GM20431 (cell line): ENCODE data around the gene PTPRK.
"Not testable (repeated sequence)": the region's sequence is repeated elsewhere in the genome, so short reads cannot be mapped to it uniquely, and the experiment has no call there.

ENCODE experiments used
- in situ Hi-C: fragments of 300-500 bp; cut with MseI, MboI; formaldehyde crosslinking; loops from one replicate; pipeline ENCODE4 v1.15.0; 2020; ENCODE audit warnings: low sequenced_read_pairs; ENCODE audit not compliant: unreplicated experiment

Gene PTPRK

DNA sequence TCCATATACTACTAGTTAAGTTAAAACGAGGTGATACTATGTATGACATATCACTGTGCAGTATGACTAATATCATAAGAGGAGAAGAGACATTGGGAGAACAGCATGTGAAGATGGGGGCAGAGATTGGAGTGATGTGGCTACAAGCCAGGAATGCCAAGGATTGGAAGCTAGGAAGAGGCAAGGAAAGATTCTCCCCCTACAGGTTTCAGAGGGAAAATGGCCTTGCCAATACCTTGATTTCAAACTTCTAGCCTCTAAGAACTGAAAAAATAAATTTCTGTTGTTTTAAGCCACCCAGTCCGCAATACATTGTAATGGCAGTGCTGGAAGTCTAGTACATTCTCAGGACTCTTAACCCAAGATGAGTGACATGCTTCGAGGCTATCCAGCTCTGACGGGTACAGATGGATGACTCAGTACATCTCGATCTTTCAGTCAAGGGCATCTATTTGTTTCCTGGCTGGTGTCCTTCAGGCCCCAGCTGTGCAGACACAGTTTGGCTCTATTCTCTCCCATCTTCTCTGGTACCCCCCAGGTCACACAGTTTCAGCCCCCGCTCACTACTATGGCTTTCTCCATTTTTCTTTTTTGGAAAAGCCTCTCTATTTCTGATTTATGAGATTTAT is 564.0 kb downstream of the PTPRK start:
- in situ Hi-C loops, result no loop called here

DNA sequence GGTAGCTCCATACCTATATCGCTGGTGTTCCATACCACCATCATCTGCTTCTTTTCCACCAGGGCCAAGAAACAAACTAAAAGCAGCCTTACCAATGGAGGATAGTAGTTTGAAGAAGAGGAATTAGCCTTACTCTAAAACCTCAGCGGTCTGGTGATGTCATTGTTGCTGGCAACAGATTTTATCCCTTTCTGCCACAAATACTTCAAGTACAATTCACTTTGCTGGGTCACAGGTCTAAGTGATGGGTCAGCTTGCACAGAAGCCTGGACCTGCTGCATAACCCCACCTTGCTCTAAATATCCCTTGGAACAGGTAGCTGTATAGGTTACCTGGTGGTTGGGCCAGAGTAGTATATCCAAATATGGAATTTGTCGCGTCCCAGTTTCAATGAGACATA is 566.3 kb downstream of the PTPRK start:
- in situ Hi-C loops, result no loop called here

DNA sequence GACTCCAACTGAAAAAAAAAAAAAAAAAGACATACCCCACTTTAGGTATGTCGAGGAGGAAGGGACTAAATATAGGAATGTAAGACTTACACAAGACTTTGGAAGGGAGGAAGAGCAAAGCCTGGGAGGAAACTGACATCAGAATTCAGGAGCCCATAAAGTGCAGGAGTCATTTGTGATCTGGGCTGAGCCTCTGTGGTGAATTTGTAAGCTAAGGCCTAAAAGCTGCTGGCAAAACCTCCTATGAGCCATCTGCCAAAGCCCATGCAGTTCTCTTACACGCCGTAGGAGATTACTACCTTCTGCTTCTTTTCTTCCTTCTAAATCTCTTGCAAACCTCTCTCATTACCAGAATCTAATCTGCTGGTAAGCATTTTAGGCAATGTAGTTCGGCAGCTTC is 567.6 kb downstream of the PTPRK start:
- in situ Hi-C loops, result no loop called here

DNA sequence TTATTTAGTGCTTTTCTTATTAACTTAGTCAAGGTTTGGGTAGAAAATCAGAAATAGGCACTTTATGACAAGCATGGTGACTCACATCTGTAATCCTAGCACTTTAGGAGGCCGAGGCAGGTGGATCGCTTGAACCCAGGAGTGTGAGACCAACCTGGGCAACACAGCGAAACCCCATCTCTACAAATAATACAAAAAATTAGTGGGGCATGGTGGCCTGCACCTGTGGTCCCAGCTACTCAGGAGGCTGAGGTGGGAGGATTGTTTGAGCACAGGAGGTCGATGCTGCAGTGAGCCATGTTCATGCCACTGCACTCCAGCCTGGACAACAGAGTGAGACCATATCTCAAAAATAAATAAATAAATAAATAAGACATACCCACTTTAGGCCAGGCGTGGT is 568.2 kb downstream of the PTPRK start:
- in situ Hi-C loops, result no loop called here

DNA sequence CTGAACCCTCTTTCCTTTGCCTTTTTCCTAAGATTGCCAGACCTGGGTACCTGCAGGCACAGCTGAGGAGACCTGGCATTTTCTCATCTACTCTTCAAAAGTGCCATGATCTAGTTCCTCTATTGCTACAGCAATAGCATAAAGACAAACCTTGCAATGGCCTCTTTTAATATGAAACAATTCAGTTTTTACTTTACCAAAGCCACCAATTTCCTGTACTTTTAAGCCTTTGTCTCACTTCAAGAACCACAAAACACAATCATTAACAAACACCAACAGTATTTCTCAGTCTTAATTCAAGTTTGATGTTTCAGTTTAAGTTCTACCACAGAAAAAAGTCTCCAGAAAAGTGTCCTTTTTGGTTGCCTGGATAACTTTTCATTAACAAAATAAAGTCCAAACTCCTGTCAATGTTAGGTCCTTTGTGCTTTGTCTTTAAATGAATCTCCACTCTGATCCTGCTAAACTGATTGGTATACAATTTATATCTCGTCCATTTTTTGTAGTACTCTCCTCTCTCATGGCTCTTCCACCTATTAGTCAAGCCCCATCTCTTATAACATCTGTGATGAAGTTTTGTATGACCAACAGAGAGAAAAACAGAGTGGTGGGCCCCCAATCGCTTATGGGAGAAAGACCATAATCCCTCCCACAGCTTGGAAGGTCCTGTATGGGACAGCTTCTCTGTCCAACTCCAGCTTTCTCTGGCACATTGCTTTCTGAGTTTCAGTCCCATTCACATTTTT is 569.1 kb downstream of the PTPRK start:
- in situ Hi-C loops, result no loop called here

DNA sequence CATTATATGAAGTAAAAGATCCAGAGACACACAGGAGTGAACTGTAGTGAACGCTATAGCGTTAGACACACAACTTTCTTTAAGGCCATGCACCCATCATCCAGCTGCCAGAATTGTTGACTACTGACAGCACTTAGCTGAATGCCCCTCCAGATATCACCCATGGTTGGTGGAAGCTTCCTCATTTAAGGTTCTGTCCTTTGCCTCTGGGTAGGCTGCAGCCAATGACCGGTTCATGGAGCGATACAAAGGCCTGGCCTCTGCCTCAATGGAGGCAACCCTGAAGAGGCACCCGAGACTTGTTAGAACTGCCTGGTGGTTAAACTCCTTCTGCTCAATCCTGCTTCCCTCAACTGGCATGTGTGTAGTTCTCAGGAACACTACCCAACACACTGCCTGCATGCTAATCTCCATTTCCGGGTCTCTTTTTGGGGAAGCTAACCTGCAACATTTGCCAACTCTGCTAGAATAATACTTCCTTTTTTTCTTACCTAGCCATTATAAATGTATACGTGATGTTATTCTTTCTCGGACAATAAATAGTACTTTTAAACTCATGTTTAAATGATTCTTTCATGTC is 569.7 kb downstream of the PTPRK start:
- in situ Hi-C loops, result no loop called here

DNA sequence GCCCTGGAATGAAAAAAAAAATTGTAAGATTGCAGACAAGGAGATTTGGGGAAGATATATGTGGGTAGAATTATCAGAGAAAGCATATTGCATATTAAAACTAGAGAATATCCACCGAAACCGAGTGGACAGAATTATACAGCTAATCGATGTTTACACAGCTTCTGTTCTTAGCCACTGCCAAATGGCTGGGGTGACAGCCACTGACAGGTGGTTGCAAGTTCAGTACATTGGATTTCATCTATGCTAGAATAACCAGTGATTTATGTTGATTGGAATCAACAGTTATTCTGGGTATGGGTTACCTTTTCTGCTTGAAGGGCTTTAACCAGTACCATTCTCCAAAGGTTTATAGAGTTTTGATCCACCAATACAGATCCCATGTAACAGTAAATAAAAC is 571.1 kb downstream of the PTPRK start:
- in situ Hi-C loops, result no loop called here

DNA sequence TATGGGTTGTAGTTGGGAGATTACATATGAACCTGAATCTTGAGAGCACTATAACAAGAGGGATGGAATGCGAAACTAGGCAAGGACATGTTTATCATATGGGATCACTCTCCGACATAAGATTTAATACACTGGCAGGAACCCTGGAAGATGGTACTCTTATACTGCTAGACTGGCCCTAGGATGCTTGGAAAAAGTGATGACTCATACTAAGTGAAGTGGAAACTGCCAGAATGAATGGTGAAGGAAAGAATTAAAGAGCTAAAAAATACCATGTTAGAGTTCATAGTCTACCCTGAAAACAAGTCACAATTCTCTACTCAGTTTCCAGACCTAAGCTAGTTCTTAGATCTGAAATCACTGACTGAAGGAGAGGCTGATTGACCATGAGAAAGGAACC is 574.0 kb downstream of the PTPRK start:
- in situ Hi-C loops, result no loop called here

DNA sequence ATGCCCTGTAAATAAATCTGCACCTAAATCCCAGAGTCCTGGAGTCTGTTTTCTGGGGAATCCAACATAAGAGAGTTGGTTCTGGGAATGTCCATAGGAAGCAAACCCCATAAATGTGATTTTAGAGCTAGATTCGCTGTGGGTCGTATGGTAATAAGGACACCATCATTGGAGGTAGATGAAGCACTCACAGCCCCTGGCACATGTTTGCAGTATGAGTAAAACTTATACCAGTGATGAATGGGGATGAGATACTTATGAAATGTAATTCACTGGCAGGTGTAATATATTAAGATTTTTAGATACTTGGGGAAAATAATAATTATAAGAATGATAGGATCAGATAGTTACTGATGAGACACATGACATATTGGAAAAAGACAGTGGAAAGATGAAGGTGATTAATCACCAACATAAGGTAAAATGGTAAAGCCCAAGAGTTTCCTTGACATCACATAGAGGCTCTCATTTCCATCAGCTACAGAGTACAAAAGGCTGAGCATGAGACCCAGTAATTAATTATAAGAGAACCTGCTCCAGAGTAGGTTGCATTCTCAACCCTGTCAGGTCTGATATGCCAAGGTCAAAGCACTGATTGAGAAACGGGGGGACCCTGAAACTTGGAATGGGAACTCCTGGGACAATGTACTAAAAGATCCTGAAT is 574.8 kb downstream of the PTPRK start:
- in situ Hi-C loops, result no loop called here

DNA sequence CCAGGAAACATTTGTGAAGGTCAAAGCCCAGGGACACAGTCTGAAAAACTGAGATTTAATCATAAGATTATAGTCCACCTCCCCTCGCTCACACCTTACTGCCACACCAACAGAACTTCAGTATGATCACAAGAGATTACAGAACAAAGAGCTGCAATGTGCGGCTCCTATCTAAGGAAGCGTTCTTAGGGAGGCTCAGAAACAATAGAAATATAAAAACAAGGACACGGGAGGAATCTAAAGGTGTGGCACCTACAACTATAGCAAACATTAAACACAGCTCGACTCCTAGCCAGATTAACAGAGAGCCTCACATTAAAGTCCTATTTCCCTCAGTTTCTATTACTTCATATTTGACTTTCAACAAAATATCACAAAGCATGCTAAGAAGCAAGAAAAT is 579.2 kb downstream of the PTPRK start:
- in situ Hi-C loops, result no loop called here

DNA sequence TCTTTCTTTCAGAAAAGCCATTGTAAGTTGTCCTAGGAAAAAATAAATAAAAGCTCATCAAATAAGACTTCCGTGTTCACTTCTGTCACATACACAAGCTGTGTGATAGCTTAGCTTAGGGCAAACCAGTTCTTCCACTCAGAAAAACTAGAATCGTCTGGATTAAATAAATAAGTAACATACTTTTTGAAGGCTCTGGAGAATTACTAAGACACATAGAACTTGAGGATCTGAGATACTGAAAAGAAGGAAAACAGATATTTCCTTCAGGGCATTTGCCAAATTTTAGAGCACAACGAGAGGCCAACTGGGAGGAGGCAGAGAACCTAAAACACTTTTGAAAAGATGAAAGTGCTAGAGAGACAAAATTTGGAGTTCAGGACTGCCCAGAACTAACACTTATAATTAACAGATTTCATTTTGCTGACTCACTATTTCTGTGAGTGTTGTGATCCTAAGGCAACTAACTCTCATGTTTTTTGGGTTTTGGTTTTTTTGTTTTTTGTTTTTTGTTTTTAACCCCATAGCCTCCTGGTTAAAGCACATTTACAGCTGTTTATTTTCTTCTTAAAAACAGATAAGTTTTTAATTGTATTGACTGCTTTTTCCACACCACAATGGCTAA is 580.8 kb downstream of the PTPRK start:
- in situ Hi-C loops, result no loop called here

DNA sequence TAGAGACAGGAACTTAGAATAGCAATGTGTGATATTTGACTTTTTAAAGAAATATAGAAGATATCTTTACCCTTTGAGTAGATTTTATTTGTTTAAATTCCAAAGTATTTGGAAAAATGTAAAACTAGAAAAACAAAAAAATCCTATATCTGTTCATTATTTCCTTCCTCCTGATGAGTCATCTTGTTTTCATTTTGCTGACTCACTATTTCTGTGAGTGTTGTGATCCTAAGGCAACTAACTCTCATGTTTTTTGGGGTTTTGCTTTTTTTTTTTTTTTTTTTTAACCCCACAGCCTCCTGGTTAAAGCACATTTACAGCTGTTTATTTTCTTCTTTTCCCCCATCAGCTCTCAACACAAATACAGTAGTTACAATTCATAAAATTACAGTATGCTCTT is 581.7 kb downstream of the PTPRK start:
- in situ Hi-C loops, result no loop called here

DNA sequence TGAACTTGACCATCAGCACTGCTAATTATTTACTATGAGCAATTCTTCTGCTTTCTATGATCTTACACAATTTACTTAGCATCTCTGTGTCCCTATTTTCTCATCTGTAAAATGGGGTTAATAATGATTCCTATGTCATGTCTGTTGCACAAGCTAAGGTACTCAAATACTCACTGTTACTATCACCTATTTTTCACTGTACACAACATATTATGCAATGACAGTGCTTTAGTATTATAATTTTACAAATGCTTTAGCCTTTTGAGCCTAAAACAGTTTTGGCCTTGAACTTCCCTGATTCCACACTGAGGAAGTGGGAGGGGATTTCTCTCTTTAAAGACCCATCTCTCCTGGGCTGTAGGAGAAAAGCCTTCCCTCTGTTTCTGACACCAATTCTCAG is 582.7 kb downstream of the PTPRK start:
- in situ Hi-C loops, result no loop called here

DNA sequence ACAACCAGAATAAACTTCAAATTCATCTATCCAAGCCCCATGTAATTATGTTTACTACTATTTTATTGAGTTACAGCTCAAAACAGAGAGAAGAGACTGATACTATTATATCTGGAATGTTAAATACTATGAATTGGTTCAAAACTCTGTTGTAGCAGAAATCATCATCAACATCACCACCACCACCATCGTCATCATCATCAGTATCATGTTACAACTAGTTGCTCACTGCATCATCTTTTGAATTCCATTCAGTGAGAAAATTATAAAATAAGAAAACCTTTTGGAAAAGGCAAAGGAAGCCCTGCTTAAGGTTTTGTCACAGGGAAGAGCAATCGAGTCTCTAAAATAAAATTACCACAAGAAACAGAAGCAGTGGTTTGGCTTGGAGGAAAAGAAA is 583.3 kb downstream of the PTPRK start:
- in situ Hi-C loops, result no loop called here

DNA sequence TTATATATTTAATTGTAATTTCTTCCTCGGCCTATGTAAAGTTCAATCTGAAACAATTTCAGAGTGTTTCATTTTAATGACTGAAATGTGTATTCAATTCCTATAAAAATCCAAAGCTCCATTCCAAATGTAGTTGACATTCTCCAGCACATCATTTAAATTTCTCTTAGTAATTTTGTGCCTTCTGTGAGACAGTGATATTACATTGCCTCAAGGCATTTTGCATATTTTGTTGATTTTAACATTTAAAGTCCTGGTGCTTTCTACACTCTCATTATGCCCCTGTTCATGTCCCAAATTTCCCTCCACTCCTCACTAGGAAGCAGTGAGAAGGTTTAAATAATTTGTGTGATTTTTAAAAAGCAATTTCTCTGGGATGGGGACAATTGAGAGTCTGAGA is 585.4 kb downstream of the PTPRK start:
- in situ Hi-C loops, result no loop called here

DNA sequence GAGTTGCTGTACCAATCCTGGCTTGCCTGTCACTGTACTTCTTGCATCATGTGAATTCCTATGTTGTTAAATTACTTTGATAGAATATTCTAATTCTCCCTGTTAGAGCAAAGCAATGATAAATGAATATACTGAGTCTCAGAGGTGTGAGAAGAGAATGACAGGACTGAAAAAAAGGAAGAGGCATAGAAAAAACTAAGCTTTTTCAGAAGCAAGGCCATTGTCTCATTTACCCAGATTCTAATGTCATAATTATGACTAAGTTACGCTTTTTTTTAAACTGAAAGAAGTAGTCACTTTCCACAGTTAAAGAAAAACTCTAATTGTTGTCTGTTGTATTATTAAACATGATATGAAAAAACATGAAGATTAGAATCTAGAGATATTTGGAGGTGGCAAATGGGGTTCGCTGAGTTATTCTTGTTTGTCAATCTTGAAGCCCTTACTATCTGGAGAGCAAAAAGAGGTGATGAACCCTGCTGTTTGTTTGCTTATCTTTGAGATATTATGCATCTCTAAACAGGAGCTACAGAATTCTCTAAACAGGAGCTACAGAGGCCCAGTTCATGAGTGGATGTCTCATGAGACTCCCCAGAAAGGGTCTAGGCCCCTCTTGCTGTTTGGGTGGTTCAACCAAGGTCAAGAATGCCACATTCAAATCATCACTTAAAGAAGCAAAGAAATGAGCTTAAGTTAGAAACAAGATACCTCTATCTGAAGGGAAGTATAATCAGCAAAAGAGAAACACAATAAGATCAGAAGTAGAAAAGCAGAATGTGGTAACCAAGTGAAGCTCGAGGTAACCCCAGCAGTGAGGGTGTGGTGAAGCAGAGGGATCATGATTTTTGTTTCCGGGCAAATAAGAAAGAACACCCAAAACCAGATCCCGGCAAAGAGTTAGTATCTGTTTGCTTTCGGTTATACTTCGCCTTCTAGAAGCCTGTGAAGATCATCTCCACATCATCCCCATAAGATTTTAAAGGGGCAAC is 586.3 kb downstream of the PTPRK start:
- in situ Hi-C loops, result no loop called here

DNA sequence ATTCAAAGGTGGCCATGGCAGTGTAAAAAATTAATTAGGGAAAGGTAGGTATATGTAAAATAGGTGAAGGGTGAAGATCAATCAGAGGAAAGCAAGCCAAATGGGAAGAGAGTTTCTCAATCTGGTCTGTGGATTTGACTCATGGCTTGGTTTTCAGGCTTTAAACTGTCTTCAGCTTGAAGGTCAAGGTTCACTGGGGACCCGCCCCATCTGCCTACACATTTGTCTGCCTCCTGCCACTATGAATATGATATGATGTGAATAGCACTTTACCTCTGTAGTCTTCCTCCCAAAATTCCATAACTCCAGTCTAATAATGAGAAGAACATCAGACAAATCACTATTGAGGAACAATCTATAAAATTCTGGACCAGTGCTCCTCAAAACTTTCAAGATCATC is 587.3 kb downstream of the PTPRK start:
- in situ Hi-C loops, result no loop called here

DNA sequence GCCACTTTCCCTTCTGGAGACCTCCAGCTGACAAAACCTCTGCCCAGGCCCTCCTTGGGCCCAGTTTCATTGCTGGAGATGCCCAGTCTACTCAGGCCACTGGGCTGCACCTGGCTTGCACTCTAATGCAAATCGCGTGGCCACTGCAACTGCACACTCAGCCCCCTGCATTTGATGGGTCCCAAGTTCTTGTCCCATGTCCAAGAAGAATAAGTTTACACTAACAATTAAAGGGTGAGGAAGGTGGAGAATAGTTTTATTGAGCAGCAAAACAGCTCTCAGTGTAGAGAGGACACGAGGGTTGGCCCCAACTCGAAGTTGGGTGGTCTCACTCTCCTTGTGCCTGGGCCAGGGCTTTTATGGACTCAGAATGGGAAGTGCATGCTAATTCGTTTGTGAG is 587.7 kb downstream of the PTPRK start:
- in situ Hi-C loops, result no loop called here

DNA sequence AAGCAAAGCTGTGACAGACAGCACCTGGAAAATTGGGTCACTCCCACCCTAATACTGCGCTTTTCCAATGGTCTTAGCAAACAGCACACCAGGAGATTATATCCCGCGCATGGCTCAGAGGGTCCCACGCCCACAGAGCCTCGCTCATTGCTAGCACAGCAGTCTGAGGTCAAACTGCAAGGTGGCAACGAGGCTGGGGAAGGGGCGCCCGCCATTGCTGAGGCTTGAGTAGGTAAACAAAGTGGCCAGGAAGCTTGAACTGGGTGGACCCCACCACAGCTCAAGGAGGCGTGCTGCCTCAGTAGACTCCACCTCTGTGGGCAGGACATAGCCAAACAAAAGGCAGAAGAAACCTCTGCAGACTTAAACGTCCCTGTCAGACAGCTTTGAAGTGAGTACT is 594.0 kb downstream of the PTPRK start:
- in situ Hi-C loops, result not testable (repeated sequence)

DNA sequence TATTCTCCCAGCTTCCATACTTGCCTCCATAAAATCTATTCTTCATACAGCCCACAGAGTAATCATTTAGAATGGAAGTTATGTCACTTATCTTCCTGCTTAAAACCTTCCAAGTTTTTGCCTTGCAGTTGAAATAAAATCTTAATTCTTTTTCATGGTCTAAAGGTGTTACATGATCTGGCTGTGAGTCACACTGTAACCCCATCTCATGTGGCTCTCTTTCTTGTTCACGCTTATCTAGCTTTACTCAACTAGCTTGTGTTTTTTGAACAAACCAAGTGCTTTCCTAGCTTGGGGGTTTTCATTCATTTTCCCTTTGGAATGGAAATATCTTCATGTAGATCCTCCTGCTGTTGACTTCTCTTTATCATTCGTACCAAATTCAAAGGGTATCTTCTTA is 596.0 kb downstream of the PTPRK start:
- in situ Hi-C loops, result no loop called here
